GM23248 (cell line): ENCODE results near the gene SCTR.

Experiments used
- EZH2 ChIP-seq: fragments of 200-600 bp; sonication (generic); IDR thresholded peaks from 2 replicates; pipeline ENCODE4 v1.6.1; 2018; ENCODE audit warnings: antibody characterized with exemption, mild to moderate bottlenecking; ENCODE audit not compliant: insufficient read depth, poor library complexity, severe bottlenecking
- EZH2phosphoT487 ChIP-seq: fragments of 200-600 bp; sonication (generic); IDR thresholded peaks from 2 replicates; pipeline ENCODE4 v1.6.1; 2018; ENCODE audit warnings: antibody characterized with exemption, moderate library complexity, mild to moderate bottlenecking, low read depth; ENCODE audit not compliant: insufficient read depth

GRCh38 chr2:119426396-119426675, 97.9 kb downstream of the SCTR start:
- TF ChIP-seq EZH2phosphoT487 (no peak), EZH2 (no peak)
